ENCODE data around the gene SAXO1. TPM values are rescaled to one million over a fixed set of nuclear protein-coding genes. Genes with fewer than 3 reads are reported as not detected.

SAXO1 gene
- total RNA-seq, 4 donors from 2014 or later, result 0.20 TPM; not detected in 3

DNA sequence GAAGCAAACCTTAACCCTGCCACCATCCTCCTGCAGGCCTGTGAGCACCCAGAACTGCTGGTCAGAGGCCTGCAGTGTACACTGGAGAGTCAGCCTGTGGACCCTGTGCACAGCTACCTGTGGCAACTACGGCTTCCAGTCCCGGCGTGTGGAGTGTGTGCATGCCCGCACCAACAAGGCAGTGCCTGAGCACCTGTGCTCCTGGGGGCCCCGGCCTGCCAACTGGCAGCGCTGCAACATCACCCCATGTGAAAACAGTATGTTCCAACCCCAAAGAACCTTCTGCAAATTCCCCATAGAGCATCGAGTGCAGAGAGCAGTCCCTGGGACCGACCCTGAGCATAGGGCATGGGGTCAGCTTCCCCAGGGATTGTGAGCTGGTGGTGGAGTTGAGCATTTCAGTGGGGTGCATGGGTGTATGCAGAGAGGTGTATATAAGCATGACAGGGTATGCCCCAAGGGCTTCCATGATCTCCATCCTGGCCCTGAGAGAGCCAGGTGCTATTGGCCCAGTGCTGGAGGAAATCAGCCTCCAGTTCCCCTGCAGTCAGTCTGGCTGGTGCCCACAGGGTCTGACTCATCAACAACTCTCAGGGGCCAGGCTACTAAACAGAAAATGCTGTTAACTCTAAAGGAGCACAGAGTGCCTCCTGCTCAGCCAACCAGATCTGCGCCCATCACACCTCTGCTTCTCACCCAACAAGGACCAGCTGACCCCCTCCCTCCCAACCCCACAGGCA, 126.2 kb downstream of the SAXO1 start:
- in situ Hi-C loops (cut with MboI; ENCODE audit: low sequenced_read_pairs in 4 of 4) (no loop called here), intact Hi-C loops (cut with DNase I; ENCODE audit: low total_unique reads) (no loop called here)
- DNase-seq (no peak), ATAC-seq (no peak)
- Histone ChIP-seq H3K27ac (no peak overlapping the region), H3K4me3 (no peak overlapping the region), H3K27me3 (no peaks in the 10 kb centered on the region), H3K9me3 (no peaks in the 10 kb centered on the region), H3K4me1 (no peaks in the 10 kb centered on the region), H3K36me3 (no peaks in the 10 kb centered on the region)
- TF ChIP-seq POLR2A (IDR thresholded peaks at IDR 0.05) (no peak), CTCF (IDR thresholded peaks at IDR 0.05 in 4 of 5, conservative IDR thresholded peaks at IDR 0.05 in 1 of 5) (no peak)

DNA sequence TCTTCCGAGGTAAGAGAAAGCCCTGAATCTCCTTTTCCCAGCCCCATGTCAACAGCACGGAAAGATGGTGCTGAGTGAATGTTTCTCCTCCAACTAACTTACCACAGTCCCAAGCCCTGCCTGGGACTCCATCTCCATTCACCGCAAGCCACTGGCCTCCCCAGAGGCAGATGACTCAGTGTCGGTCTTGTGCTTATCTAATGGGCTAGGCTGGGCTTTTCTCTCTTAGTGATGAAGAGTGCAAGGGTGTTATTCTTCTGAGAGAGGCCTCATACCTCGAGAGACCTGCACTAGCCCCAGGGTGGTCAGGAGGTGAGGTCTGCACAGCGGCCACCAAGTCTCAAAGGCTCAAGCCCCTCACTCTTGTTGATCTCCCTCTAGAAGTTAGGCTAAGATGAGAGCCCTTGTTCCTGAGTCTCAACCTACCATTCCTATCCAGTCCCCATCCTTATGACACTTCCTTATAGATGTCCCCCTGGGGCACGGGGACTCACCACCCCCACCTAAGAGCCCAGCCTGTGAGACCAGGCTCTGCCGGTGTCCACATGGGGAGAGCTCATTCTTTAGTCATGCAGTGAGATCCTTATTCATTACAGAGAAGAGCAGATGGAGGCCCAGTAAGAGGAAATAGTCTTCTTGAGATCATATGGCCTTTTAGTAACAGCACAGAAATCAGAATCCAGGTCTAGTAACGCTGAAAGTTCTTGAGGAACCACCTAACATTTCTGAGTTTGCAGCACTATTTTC, 127.0 kb downstream of the SAXO1 start:
- in situ Hi-C loops (cut with MboI; ENCODE audit: low sequenced_read_pairs in 4 of 4) (no loop called here), intact Hi-C loops (cut with DNase I; ENCODE audit: low total_unique reads) (no loop called here)
- ATAC-seq, result no peak

GRCh38 chr9:18905028-18905882, 127.8 kb downstream of the SAXO1 start:
- DNase-seq (no peak), ATAC-seq (no peak)
- Histone ChIP-seq H3K27me3 (no peaks in the 10 kb centered on the region), H3K27ac (no peak overlapping the region), H3K4me1 (no peaks in the 10 kb centered on the region), H3K4me3 (no peak overlapping the region), H3K36me3 (no peaks in the 10 kb centered on the region), H3K9me3 (no peaks in the 10 kb centered on the region)
- in situ Hi-C loops (cut with MboI; ENCODE audit: low sequenced_read_pairs in 4 of 4), result no loop called here
- no peak for TF ChIP-seq POLR2A (IDR thresholded peaks at IDR 0.05)
- no peak for TF ChIP-seq CTCF (IDR thresholded peaks at IDR 0.05 in 4 of 5, conservative IDR thresholded peaks at IDR 0.05 in 1 of 5)
- intact Hi-C loops (cut with DNase I; ENCODE audit: low total_unique reads), result no loop called here

More for the DNA sequence above, 127.0 kb downstream of the SAXO1 start:
- no peaks in the 10 kb centered on the region for H3K27me3 ChIP-seq
- H3K27ac ChIP-seq, result no peak overlapping the region
- no peak for TF ChIP-seq CTCF (IDR thresholded peaks at IDR 0.05 in 4 of 5, conservative IDR thresholded peaks at IDR 0.05 in 1 of 5)
- no peak for TF ChIP-seq POLR2A (IDR thresholded peaks at IDR 0.05)
- no peaks in the 10 kb centered on the region for H3K36me3 ChIP-seq
- H3K4me3 ChIP-seq, result no peak overlapping the region
- no peaks in the 10 kb centered on the region for H3K4me1 ChIP-seq
- no peaks in the 10 kb centered on the region for H3K9me3 ChIP-seq
- DNase-seq, result no peak

DNA sequence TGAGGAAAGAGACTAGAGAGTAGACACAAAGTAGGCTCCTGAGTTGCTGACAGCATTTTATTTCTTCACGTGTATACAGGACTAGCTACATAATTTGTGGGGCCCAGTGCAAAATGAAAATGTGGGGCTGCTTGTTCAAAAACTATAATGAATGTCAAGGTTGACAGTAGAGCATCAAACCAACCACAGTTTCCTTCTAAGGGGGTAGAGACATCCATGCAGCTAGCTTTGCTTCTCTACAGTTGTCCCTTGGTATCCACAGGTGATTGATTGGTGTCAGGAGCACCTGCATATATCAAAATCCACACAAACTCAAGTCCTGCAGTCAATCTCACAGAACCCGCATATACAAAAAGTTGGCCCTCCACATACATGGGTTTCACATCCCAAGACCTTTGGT, 129.6 kb downstream of the SAXO1 start:
- no peaks in the 10 kb centered on the region for H3K36me3 ChIP-seq
- TF ChIP-seq CTCF (IDR thresholded peaks at IDR 0.05 in 4 of 5, conservative IDR thresholded peaks at IDR 0.05 in 1 of 5), result no peak
- TF ChIP-seq POLR2A (IDR thresholded peaks at IDR 0.05), result no peak
- no peaks in the 10 kb centered on the region for H3K4me1 ChIP-seq
- no peak overlapping the region for H3K27ac ChIP-seq
- in situ Hi-C loops (cut with MboI; ENCODE audit: low sequenced_read_pairs in 4 of 4), result no loop called here
- no peaks in the 10 kb centered on the region for H3K9me3 ChIP-seq
- ATAC-seq, result no peak
- no peak overlapping the region for H3K4me3 ChIP-seq
- intact Hi-C loops (cut with DNase I; ENCODE audit: low total_unique reads), result no loop called here
- no peak for DNase-seq
- no peaks in the 10 kb centered on the region for H3K27me3 ChIP-seq
